Stimulated activated CD8-positive, alpha-beta memory T cell treated with anti-CD3 and anti-CD28 coated beads, Interleukin-2, amount 100 ng/mL, for 48 hours (primary cell): ENCODE data around the gene TYW1.
"Not testable (repeated sequence)": the region's sequence is repeated elsewhere in the genome, so short reads cannot be mapped to it uniquely, and the experiment has no call there.

Experiments used
- DNase-seq, 2 donors: peaks; one replicate each; pipeline ENCODE4 v3.0.0-alpha.2; 2020; ENCODE audit warnings: low read depth in 2 of 2

The TYW1 gene

GRCh38 chr7:67134912-67135311 is 138.3 kb downstream of the TYW1 start:
- DNase-seq = peak in 1 of 2 donors; percentile 7

GRCh38 chr7:67135617-67136486 is 139.2 kb downstream of the TYW1 start:
- not testable (repeated sequence) for DNase-seq

DNA sequence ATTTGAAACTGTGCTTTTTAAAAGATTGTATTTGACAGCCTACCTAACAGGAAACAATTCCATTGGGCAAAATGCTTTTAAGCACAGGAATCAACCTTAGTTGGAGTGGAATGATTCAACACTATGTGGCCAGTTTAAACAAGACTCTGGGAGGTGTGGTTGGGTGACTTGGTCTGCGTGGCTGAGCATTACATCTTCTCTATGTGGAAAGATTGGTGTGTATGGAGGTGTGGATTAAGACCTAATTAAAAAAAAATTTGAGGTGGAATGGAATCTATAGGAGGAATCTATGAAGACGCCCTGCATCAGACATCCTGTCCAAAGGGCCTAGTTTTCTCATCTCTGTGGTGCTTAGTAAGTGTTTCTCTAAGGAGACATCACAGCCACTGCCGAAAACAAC is 140.9 kb downstream of the TYW1 start:
- not testable (repeated sequence) for DNase-seq

DNA sequence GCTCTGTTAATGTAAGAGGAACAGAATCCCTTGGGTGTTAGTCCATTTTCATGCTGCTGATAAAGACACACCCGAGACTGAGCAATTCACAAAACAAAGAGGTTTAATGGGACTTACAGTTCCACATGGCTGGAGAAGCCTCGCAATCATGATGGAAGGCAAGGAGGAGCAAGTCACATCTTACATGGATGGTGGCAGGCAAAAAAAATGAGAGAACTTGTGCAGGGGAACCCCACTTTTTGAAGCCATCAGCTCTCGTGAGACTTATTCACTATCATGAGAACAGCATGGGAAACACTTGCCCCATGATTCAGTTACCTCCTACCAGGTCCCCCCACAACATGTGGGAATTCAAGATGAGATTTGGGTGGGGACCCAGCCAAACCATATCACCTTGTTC is 143.2 kb downstream of the TYW1 start:
- DNase-seq = not testable (repeated sequence)

GRCh38 chr7:67141001-67141400 is 144.4 kb downstream of the TYW1 start:
- DNase-seq = not testable (repeated sequence)

GRCh38 chr7:67143091-67143786 is 146.6 kb downstream of the TYW1 start:
- DNase-seq = not testable (repeated sequence)

DNA sequence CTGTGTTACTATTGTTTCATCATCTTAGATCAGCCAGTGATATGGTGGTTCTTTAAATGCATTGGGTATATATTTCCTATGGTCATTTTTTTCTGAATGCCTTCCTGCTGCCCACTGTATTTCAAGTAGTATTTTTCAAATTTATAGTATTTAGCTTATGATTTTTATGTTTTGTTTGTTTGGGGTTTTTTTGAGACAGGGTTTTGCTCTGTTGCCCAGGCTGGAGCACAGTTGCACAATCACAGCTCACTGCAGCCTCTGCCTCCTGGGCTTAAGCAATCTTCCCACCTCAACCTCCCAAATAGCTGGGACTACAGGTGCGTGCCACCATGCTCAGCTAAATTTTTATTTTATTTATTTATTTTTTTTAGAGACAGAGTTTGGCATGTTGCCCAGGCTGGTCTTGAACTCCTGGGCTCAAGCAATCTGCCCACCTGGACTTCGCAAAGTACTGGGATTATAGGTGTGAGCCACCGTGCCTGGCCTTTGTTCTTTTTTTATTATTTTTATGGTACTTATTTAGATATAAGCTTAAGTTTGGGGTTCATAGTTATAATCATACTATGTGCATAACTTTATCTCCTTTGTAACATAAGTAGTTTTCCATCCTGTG is 149.1 kb downstream of the TYW1 start:
- not testable (repeated sequence) for DNase-seq

GRCh38 chr7:67149131-67149530 is 152.5 kb downstream of the TYW1 start:
- not testable (repeated sequence) for DNase-seq

DNA sequence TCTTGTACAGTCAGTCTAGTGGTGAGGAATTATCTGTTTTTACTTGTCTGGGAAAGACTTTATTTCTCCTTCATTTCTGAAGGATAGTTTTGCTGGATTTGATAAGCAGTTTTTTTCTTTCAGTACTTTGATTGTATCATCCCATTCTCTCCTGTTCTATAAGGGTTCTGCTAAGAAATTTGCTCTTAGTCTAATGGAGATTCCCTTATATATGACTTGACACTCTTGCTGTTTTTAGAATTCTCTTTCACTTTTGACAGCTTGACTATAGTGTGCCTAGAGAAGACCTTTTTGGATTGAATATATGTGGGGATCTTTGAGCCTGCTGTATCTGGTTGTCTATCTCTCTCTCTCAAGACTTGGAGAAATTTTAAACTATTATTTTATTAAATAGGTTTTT is 157.7 kb downstream of the TYW1 start:
- not testable (repeated sequence) for DNase-seq

DNA sequence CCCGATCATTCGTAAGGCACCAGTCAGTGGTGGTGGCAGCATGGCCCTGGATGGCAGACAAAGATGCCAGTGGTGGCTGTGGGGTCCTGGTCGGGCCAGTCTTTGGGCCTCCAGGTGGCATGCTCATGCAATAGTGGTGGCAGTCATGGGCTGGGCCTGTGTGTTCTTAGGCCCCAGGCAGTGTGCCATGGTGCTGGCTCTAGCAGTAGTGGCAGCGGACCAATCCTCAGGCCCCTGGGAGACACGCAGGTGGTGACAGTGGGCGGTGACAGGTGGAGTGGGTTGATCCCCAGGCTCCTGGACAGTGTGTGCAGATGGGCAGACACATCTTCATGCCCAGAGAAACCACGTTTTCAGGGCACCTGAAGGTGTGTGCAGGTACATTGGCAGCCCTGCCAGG is 159.4 kb downstream of the TYW1 start:
- DNase-seq = not testable (repeated sequence)

DNA sequence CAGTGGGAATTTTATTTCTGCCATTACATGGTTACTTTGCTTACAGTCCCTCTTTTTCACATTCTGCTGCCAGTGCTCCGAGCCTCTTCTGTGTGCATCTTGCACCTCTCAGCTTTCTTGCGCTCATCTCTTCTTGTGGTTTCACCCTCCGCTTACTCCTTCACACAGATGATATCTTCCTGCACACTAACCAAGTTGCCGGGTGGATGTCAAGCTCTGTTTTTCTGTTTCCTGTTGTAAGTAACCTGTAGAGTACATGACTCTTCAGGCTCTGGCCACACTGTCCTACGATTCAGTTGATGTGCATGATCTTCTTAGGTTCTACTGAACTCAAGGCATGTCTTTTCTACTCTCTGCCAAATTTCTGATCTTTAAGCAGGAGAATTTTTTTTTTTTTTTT is 166.7 kb downstream of the TYW1 start:
- not testable (repeated sequence) for DNase-seq

DNA sequence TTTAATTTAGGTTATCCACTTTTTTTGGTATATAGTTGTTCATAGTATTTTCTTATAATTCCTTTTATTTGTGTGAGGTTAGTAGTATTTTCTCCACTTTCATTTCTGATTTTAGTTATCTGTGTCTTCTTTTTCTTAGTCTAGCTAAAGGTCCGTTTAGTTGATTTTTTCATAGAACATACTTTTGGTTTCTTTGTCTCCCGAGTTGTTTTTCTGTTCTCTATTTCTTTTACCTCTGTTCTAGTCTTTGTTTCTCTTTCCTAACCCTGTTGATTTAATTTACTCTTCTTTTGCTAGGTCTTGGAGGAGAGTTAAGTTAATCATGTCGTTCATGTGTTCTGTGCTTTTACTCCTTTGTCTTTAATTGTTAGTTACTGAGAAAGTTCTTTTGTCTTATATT is 174.5 kb downstream of the TYW1 start:
- DNase-seq = not testable (repeated sequence)

DNA sequence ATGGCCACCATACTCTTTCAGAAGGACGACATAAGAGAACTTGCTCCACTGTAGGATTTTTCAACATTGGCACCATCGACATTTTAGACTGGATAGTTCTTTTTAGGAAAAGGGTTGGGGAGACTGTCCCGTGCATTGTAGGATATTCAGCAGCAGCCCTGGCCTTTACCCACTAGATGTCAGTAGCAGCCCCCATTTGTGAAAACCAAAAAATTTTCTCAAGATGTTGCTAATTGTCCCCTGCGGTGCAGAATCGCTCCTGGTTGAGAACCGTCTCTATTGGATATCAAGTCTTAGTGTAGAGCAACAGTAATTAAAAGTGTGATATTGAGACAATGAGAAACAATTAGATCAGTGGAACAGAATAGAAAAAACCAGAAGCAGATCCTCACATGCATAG is 180.1 kb downstream of the TYW1 start:
- DNase-seq = not testable (repeated sequence)

- not testable (repeated sequence) for DNase-seq
These were observed 182.5 kb downstream of the TYW1 start for GRCh38 chr7:67178915-67179688.

GRCh38 chr7:67182956-67183750 is 186.5 kb downstream of the TYW1 start:
- DNase-seq = not testable (repeated sequence)

- DNase-seq = not testable (repeated sequence)
These were observed 188.5 kb downstream of the TYW1 start for GRCh38 chr7:67184912-67185659.

DNA sequence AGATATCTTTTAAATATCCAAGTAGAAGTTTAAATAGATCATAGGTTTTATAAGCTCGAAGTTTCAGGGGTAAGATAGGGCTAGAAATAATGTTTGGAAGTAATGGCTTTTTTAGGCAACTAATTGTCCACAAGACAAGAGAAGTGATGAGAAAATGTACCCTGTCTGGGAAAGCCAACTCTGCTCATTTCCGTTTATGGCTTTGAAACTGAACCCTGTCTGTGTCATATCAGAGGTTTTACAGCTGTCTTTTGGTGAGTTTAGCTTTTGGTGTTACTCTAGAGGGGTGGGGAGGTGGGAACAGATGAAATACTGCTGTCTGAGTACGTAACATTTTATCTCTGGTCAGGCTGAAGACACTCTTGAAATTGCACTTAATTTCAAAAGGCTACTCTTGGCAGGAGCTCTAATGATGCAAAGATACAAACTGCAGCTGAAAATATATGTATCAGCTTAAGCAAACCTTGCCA is 189.1 kb downstream of the TYW1 start:
- DNase-seq = not testable (repeated sequence)

DNA sequence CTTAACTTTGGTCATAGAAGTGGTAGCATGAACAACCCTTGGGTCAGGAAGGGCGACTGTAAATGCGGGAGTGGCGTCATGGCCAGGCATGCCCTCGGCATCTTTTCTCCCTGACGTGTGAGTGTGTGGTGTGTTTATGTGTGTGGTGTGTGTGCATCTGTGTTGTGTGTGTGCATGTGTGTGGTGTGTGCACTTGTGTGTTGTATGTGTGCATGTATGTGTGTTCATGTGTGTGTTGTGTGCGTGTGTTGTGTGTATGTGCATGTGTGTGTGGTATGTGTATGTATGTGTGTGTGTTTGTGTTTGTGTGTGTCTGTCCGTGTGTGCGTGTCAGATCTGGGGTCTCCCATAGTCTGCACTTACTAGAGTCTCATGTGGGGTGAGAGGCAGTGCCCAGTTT is 192.5 kb downstream of the TYW1 start:
- DNase-seq = not testable (repeated sequence)

DNA sequence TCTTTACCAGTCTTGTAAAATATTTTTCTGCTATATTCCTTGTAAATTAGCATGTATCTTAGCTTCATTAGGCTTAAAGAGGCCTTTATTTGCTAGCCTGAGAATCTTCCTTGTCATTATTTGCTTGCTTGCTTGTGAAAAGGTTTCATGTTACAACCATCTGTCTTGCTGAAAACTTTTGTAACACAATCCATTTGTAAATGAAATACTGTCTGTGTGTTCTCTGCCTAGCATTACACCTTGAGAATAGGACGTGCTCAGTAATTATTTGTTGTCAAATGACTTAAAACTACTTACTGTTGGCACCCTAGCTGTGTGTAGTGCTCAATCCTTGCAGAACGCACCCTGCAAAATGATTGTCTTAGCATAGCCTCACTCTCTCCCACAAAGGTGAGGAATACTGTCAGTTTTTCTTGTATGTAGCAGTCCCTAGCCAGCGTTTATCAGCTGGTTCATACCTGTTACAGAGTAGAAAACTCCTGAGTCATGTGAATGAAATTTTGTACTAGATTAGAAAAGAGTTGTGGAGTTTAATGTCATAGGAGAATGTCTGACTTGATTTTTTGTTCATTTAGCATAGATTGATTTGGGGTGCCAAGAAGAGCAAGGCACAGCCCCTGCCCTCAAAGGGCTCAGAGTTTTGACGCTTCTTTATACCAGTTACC is 193.3 kb downstream of the TYW1 start:
- DNase-seq = not testable (repeated sequence)
